SK-N-MC (cell line): ENCODE data around the gene RSPRY1.
A peak's percentile ranks its signal among the peaks of the same experiment; 100 is the strongest.

Experiments
- DNase-seq: peaks from one replicate; pipeline ENCODE4 v3.0.0-alpha.2; 2011; ENCODE audit warnings: low read depth, low spot score
- H3K27ac ChIP-seq: fragments of 200-600 bp; sonication (generic); 2 replicates; pipeline ENCODE4 v1.5.1; 2016; ENCODE audit warnings: mixed run types
- H3K36me3 ChIP-seq: fragments of 200-600 bp; sonication (generic); 2 replicates; pipeline ENCODE4 v1.6.1; 2017; ENCODE audit warnings: antibody characterized with exemption, low read length, mixed read lengths; ENCODE audit not compliant: insufficient read depth
- H3K4me3 ChIP-seq: fragments of 200-600 bp; sonication (generic); 2 replicates; pipeline ENCODE4 v1.5.1; 2016
- H3K9ac ChIP-seq: fragments of 200-600 bp; sonication (generic); 2 replicates; pipeline ENCODE4 v1.8.0; 2017; ENCODE audit warnings: mixed run types, mixed read lengths; ENCODE audit not compliant: insufficient read length
- H3K9me3 ChIP-seq: fragments of 200-600 bp; sonication (generic); 2 replicates; pipeline ENCODE4 v1.6.1; 2017; ENCODE audit warnings: low read depth, mild to moderate bottlenecking, antibody characterized with exemption, low read length, moderate library complexity, mixed read lengths
- EZH2 ChIP-seq: fragments of 200-600 bp; sonication (generic); IDR thresholded peaks from one replicate; pipeline ENCODE4 v1.6.1; 2017; ENCODE audit warnings: antibody characterized with exemption
- FOXP2 ChIP-seq: optimal IDR thresholded peaks from 2 replicates; pipeline ENCODE3; 2011; ENCODE audit warnings: mild to moderate bottlenecking, moderate library complexity; ENCODE audit not compliant: insufficient read depth; ENCODE audit errors: extremely low read length, control extremely low read depth
- POLR2AphosphoS5 ChIP-seq: IDR thresholded peaks from 2 replicates; pipeline ENCODE4 v1.6.1; 2012; ENCODE audit warnings: mild to moderate bottlenecking, low read depth, low read length, borderline replicate concordance

RSPRY1 gene

DNA sequence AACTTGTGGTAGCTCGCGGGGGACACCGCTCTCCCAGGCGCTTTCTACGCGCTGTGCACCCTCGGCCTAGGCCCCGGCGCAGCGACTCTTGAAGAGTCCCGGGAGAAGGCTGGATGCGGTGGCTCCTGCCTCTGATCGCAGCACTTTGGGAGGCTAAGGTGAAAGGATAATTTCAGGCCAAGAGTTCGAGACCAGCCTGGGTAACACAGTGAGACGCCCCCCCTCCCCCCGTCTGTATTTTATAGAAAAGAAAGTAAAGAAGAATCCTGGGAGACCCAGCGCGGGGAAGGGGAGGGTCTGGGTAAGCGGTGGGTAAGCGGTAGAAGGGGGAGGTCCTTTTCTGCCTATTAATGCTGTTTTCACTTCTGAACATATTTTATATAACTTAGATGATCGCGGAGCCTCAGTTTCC, 98.8 kb downstream of the RSPRY1 start:
- no peak for DNase-seq
- H3K9ac ChIP-seq: peak overlapping the region; percentile 32
- H3K36me3 ChIP-seq: no peaks in the 10 kb centered on the region
- no peak overlapping the region for H3K27ac ChIP-seq
- H3K4me3 ChIP-seq: peak overlapping the region; percentile 75
- TF ChIP-seq EZH2 (no peak), FOXP2 (no peak), POLR2AphosphoS5 (no peak)
- H3K9me3 ChIP-seq: no peaks in the 10 kb centered on the region

DNA sequence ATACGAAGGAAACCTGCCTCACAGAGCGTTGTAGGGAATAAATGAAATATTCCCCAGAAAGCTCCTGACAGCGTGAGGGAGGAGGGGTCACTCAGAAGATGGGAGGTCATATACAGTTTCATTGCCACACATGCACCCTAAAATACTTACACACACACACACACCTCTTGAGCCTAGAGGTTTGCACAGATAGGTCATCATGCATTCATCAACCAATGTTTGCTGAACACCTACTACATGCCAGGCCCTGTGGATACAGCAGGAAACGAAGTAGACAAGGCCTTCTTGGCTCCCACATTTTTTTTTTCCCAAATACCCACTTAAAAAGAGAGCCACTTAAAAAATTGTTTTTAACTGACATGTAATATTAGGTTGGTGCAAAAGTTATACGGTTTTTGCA, 99.2 kb downstream of the RSPRY1 start:
- no peak for DNase-seq
- Histone ChIP-seq H3K9me3 (no peaks in the 10 kb centered on the region), H3K36me3 (no peaks in the 10 kb centered on the region), H3K27ac (no peak overlapping the region), H3K4me3 (peak overlapping the region; percentile 75; the same call in 1 of the 2 replicates), H3K9ac (no peak overlapping the region)
- TF ChIP-seq EZH2 (no peak), POLR2AphosphoS5 (no peak), FOXP2 (no peak)

DNA sequence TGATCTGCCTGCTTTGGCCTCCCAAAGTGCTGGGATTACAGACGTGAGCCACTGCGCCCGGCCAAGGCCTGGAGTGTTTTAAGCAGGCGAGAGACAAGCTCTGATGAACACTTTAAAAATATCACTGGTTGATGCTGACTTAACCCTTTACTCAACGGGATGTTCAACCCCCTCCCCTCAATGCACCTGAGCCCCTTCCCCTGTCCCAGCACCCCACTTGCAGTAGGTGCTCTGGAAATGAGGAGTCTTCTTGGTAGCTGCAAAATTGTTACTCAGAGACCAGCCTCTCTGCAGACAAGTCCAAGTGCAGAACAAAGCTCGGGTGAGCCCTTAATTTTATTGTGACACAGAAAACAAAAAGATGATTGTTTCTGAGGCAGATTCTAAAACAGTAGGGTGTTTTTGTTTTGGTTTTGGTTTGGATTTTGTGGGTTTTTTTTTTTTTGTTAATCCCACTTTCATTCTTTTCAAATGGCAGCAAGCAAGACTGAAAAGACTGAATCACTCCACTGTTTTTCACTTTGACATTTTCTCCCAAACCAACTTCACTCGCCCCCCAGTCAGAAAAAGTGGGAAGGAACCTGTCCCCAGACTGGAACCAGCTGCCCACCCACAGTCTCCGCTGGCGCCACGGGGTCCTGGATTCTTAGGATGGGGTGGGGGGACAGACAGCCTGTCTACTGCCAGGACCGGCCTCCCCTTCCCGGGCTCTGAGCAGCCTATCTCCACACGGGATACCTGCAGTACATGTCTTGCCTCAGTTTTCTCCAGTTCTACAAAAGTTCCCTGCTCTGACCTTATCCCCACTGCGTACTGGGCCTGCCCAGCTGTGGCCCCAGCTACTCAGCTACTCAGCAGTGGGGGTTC, 103.5 kb downstream of the RSPRY1 start:
- no peak overlapping the region for H3K4me3 ChIP-seq
- TF ChIP-seq EZH2: no peak
- no peak for TF ChIP-seq POLR2AphosphoS5
- no peak for TF ChIP-seq FOXP2
- no peaks in the 10 kb centered on the region for H3K36me3 ChIP-seq
- no peaks in the 10 kb centered on the region for H3K9me3 ChIP-seq
- no peak for DNase-seq
- H3K9ac ChIP-seq: no peak overlapping the region
- no peak overlapping the region for H3K27ac ChIP-seq
